Measurements from ENCODE around the gene PA2G4. TPM values are rescaled to one million over a fixed set of nuclear protein-coding genes. Genes with fewer than 3 reads are reported as not detected.

The PA2G4 gene
- total RNA-seq, 1 donor from 2014 or later = 91.4 TPM

DNA sequence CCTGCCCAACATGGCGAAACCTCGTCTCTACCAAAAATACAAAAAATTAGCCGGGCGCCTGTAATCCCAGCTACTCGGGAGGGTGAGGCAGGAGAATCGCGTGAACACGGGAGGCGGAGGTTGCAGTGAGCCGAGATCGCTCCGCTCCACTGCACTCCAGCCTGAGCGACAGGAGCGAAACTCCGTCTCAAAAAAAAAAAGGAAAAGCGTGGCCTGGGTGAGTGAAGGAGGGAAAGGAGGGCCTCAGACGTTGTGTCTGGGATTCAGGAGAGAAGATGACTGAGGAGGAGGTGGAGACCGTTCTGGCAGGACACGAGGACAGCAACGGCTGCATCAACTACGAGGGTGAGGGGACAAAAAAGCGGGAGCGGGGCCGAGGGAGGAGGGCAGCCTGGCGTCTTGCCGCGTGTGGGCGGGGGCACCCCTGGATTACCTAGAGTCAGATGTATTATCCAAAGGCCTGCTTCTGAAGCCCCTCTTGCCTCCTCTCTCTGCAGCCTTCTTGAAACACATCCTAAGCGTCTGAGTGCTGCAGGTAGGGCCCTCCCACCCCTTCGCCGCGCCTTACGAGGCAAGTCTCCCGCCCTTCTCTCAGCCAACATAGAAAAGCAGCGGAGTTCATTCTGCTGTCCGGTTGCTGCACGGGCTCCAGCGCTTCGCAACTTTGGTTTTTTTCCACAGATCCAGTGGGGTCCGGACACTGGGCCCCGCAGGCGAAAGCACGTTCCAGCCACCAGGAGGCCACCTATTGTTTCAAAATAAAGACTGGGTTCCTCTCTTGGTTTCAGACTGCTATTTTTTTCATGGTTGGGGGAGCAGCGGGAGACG, 53.1 kb downstream of the PA2G4 start:
- H3K4me3 Mint-ChIP-seq = peak overlapping the region; percentile 91
- H3K4me1 Mint-ChIP-seq = peaks cover 46% of the 10 kb centered on the region
- peak; percentile 61 to 85 for DNase-seq (ENCODE audit: low spot score in 2 of 2, unreplicated experiment in 2 of 2)
- no peaks in the 10 kb centered on the region for H3K27me3 Mint-ChIP-seq (ENCODE audit: low read depth)
- peak overlapping the region; percentile 96 for H3K27ac Mint-ChIP-seq
- peaks cover 27% of the 10 kb centered on the region for H3K36me3 Mint-ChIP-seq
- no peaks in the 10 kb centered on the region for H3K9me3 Mint-ChIP-seq
- TF ChIP-seq, protein P1, sequence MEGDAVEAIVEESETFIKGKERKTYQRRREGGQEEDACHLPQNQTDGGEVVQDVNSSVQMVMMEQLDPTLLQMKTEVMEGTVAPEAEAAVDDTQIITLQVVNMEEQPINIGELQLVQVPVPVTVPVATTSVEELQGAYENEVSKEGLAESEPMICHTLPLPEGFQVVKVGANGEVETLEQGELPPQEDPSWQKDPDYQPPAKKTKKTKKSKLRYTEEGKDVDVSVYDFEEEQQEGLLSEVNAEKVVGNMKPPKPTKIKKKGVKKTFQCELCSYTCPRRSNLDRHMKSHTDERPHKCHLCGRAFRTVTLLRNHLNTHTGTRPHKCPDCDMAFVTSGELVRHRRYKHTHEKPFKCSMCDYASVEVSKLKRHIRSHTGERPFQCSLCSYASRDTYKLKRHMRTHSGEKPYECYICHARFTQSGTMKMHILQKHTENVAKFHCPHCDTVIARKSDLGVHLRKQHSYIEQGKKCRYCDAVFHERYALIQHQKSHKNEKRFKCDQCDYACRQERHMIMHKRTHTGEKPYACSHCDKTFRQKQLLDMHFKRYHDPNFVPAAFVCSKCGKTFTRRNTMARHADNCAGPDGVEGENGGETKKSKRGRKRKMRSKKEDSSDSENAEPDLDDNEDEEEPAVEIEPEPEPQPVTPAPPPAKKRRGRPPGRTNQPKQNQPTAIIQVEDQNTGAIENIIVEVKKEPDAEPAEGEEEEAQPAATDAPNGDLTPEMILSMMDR (IDR thresholded peaks at IDR 0.05; ENCODE audit: unreplicated experiment) = peak; percentile 79

DNA sequence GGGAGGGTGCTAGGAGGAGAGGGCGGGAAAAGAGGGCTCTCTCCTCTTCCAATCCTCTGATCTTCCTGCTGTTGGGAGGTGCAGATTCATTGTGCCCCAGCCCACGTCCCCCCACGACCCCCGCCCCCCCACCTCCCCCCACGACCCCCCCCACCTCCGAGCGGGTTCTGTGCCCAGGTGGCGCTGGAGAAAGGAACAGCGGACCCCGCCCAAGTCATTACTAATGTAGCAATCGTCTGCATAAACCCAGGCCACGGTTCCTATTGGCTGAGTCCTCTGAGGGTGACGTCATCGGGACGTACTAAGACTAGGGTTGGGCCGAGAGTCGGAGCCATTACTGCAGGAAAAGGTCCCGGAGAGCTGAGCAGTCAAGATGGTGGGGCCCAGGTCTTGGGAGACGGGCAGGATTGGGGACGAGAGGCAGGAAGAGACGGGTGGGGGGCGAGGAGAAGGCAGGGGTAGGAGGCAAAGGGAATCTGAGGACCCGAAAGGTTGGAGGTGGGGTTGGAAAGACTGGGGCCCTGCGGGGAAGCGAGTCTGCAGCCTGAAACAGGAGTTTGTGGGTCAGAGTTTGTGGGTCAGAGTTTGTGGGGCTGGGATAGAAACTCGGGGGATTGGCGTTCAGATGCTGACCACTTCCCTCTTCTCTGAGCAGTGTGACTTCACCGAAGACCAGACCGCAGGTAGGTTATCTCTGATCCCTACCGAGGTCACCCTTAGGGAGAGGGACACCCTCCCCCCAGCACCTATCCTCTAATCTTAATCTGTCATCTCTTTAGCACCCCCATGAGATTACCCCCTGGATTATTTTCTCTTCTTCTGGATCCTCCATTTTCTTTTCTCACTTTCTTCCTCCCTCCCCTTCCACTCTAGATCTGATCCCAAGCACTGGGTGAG, 53.9 kb downstream of the PA2G4 start, which contains the start of gene MYL6:
TSS of gene MYL6 (plus strand) at position 331 of the 897 bp plus-strand sequence. CDS start at position 374, 43 bp downstream.
- Mint-ChIP-seq H3K27me3 (ENCODE audit: low read depth) (no peaks in the 10 kb centered on the region), H3K27ac (peak within 1 kb of the TSS; percentile 96), H3K4me1 (peaks cover 40% of the 10 kb centered on the region), H3K9me3 (no peaks in the 10 kb centered on the region), H3K4me3 (peak within 1 kb of the TSS; percentile 91), H3K36me3 (peaks cover 30% of the 10 kb centered on the region)
- DNase-seq (ENCODE audit: low spot score in 2 of 2, unreplicated experiment in 2 of 2) = peak; percentile 86 to 88
- TF ChIP-seq, protein P1 (IDR thresholded peaks at IDR 0.05; ENCODE audit: unreplicated experiment) = no peak

- no peaks in the 10 kb centered on the region for H3K27me3 Mint-ChIP-seq (ENCODE audit: low read depth)
- peak overlapping the region; percentile 96 for H3K27ac Mint-ChIP-seq
- peaks cover 35% of the 10 kb centered on the region for H3K4me1 Mint-ChIP-seq
- peak overlapping the region; percentile 91 for H3K4me3 Mint-ChIP-seq
- H3K36me3 Mint-ChIP-seq = peaks cover 30% of the 10 kb centered on the region
- TF ChIP-seq, protein P1 (IDR thresholded peaks at IDR 0.05; ENCODE audit: unreplicated experiment) = no peak
- H3K9me3 Mint-ChIP-seq = no peaks in the 10 kb centered on the region
- peak in 1 of 2 experiments; percentile 51 for DNase-seq (ENCODE audit: low spot score in 2 of 2, unreplicated experiment in 2 of 2)
These were observed 54.6 kb downstream of the PA2G4 start for GRCh38 chr12:56158926-56159461.

DNA sequence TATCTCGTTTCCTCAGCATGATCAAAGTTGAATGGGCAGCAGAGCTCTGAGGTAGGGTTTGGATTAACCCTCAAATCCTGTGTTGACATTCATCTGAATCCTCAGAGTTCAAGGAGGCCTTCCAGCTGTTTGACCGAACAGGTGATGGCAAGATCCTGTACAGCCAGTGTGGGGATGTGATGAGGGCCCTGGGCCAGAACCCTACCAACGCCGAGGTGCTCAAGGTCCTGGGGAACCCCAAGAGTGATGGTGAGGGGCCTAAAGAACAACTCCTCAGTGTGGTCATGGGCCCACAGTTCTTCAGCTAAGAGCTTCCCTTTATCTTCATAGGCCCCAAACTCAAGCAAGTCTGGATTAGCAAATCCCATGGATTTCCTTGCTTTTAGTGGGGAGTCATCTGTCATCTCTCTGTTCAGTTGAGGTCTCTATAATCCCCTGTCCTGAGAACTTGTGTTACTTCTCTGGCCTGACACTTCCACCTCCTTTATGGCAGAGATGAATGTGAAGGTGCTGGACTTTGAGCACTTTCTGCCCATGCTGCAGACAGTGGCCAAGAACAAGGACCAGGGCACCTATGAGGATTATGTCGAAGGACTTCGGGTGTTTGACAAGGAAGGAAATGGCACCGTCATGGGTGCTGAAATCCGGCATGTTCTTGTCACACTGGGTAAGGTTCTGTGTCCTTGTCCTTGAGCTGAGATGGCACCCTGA, 55.3 kb downstream of the PA2G4 start:
- Mint-ChIP-seq H3K27me3 (ENCODE audit: low read depth) (no peaks in the 10 kb centered on the region), H3K4me3 (peak overlapping the region; percentile 91), H3K4me1 (peaks cover 35% of the 10 kb centered on the region), H3K27ac (peak overlapping the region; percentile 96), H3K36me3 (peaks cover 36% of the 10 kb centered on the region), H3K9me3 (no peaks in the 10 kb centered on the region)
- no peak for DNase-seq (ENCODE audit: low spot score in 2 of 2, unreplicated experiment in 2 of 2)
- TF ChIP-seq, protein P1 (IDR thresholded peaks at IDR 0.05; ENCODE audit: unreplicated experiment) = no peak

Data from mesothelial cell of epicardium (in vitro differentiated cells).